Fibroblast of lung (primary cell): ENCODE measurements around the gene TMEM163.

Experiments
- EZH2 ChIP-seq: IDR thresholded peaks from 2 replicates; pipeline ENCODE4 v1.5.1; 2012; ENCODE audit warnings: low read length, control low read depth, mild to moderate bottlenecking; ENCODE audit errors: missing control alignments
- TF ChIP-seq, protein P1 (sequence below), 2 donors: IDR thresholded peaks in 1 of 2; conservative IDR thresholded peaks in 1 of 2; 1 replicate in 1 of 2; 2 replicates in 1 of 2; pipeline ENCODE4 v1.5.1; 2011 to 2012; ENCODE audit warnings: low read length in 2 of 2, control low read depth in 1 of 2, inconsistent platforms in 1 of 2, low read depth in 1 of 2, mild to moderate bottlenecking in 1 of 2

DNA sequence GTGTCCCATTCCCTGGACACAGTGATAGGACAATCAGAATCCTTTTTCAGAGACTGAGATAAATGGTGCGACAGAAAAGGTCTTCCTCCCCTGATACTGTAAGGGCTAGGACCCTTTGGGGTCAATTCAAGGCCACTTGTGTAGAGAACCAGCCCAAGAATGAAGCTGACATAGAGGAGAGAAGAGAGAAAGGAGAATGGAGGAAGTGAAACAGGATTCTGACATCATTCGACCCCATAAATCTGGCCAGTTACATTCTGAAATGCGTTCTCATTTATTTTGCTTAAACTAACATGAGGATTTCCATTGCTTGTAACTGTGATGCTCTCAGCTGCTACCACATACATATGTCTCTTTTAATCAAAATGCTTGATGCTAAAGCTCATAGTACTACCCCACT, 148.1 kb downstream of the TMEM163 start:
- TF ChIP-seq, protein P1, sequence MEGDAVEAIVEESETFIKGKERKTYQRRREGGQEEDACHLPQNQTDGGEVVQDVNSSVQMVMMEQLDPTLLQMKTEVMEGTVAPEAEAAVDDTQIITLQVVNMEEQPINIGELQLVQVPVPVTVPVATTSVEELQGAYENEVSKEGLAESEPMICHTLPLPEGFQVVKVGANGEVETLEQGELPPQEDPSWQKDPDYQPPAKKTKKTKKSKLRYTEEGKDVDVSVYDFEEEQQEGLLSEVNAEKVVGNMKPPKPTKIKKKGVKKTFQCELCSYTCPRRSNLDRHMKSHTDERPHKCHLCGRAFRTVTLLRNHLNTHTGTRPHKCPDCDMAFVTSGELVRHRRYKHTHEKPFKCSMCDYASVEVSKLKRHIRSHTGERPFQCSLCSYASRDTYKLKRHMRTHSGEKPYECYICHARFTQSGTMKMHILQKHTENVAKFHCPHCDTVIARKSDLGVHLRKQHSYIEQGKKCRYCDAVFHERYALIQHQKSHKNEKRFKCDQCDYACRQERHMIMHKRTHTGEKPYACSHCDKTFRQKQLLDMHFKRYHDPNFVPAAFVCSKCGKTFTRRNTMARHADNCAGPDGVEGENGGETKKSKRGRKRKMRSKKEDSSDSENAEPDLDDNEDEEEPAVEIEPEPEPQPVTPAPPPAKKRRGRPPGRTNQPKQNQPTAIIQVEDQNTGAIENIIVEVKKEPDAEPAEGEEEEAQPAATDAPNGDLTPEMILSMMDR (conservative IDR thresholded peaks at IDR 0.05 in 1 of 2, IDR thresholded peaks at IDR 0.05 in 1 of 2; ENCODE audit: low read depth in 1 of 2, low read length in 2 of 2) = no peak
- no peak for TF ChIP-seq EZH2
